ENCODE results near the gene CAMTA1. TPM values are rescaled to one million over a fixed set of nuclear protein-coding genes. Genes with fewer than 3 reads are reported as not detected.

Gene CAMTA1
- total RNA-seq, 1 experiment from 2014 or later: 50.3 TPM

GRCh38 chr1:7566417-7567375 lies 781.4 kb downstream of the CAMTA1 start:
- TF ChIP-seq CTCF (IDR thresholded peaks at IDR 0.05; ENCODE audit: unreplicated experiment): no peak
- Mint-ChIP-seq H3K4me3 (ENCODE audit: low read depth, unreplicated experiment) (no peak overlapping the region), H3K4me1 (ENCODE audit: low read depth, unreplicated experiment) (no peaks in the 10 kb centered on the region), H3K27ac (ENCODE audit: unreplicated experiment) (no peak overlapping the region), H3K36me3 (ENCODE audit: insufficient read depth, unreplicated experiment) (no peaks in the 10 kb centered on the region), H3K27me3 (ENCODE audit: unreplicated experiment) (peaks cover 8% of the 10 kb centered on the region), H3K9me3 (ENCODE audit: low read depth, unreplicated experiment) (no peaks in the 10 kb centered on the region)
- no peak for DNase-seq
- no TSS peak for BruUV-seq (replicated peaks)
- CTCF ChIA-PET: no interaction called here
- intact Hi-C loops (cut with micrococcal nuclease; ENCODE audit: unreplicated experiment): no loop called here

GRCh38 chr1:7567376-7567775 lies 782.1 kb downstream of the CAMTA1 start:
- CTCF ChIA-PET: no interaction called here
- no peak overlapping the region for H3K27ac Mint-ChIP-seq (ENCODE audit: unreplicated experiment)
- H3K27me3 Mint-ChIP-seq (ENCODE audit: unreplicated experiment): peaks cover 8% of the 10 kb centered on the region
- H3K4me1 Mint-ChIP-seq (ENCODE audit: low read depth, unreplicated experiment): no peaks in the 10 kb centered on the region
- no peak for TF ChIP-seq CTCF (IDR thresholded peaks at IDR 0.05; ENCODE audit: unreplicated experiment)
- DNase-seq: no peak
- no TSS peak for BruUV-seq (replicated peaks)
- H3K4me3 Mint-ChIP-seq (ENCODE audit: low read depth, unreplicated experiment): no peak overlapping the region
- no peaks in the 10 kb centered on the region for H3K9me3 Mint-ChIP-seq (ENCODE audit: low read depth, unreplicated experiment)
- H3K36me3 Mint-ChIP-seq (ENCODE audit: insufficient read depth, unreplicated experiment): no peaks in the 10 kb centered on the region
- intact Hi-C loops (cut with micrococcal nuclease; ENCODE audit: unreplicated experiment): no loop called here

- no peak overlapping the region for H3K4me3 Mint-ChIP-seq (ENCODE audit: low read depth, unreplicated experiment)
- H3K4me1 Mint-ChIP-seq (ENCODE audit: low read depth, unreplicated experiment): no peaks in the 10 kb centered on the region
- no peak overlapping the region for H3K27ac Mint-ChIP-seq (ENCODE audit: unreplicated experiment)
- DNase-seq: no peak
- intact Hi-C loops (cut with micrococcal nuclease; ENCODE audit: unreplicated experiment): no loop called here
- no peaks in the 10 kb centered on the region for H3K36me3 Mint-ChIP-seq (ENCODE audit: insufficient read depth, unreplicated experiment)
- no peak for TF ChIP-seq CTCF (IDR thresholded peaks at IDR 0.05; ENCODE audit: unreplicated experiment)
- no TSS peak for BruUV-seq (replicated peaks)
- no peaks in the 10 kb centered on the region for H3K9me3 Mint-ChIP-seq (ENCODE audit: low read depth, unreplicated experiment)
- peaks cover 8% of the 10 kb centered on the region for H3K27me3 Mint-ChIP-seq (ENCODE audit: unreplicated experiment)
- CTCF ChIA-PET: no interaction called here
These were observed 782.8 kb downstream of the CAMTA1 start for GRCh38 chr1:7568053-7568452.

- BruUV-seq (replicated peaks): no TSS peak
- no peaks in the 10 kb centered on the region for H3K9me3 Mint-ChIP-seq (ENCODE audit: low read depth, unreplicated experiment)
- DNase-seq: no peak
- no peak for TF ChIP-seq CTCF (IDR thresholded peaks at IDR 0.05; ENCODE audit: unreplicated experiment)
- no peaks in the 10 kb centered on the region for H3K4me1 Mint-ChIP-seq (ENCODE audit: low read depth, unreplicated experiment)
- peaks cover 8% of the 10 kb centered on the region for H3K27me3 Mint-ChIP-seq (ENCODE audit: unreplicated experiment)
- CTCF ChIA-PET: no interaction called here
- no peak overlapping the region for H3K4me3 Mint-ChIP-seq (ENCODE audit: low read depth, unreplicated experiment)
- H3K36me3 Mint-ChIP-seq (ENCODE audit: insufficient read depth, unreplicated experiment): no peaks in the 10 kb centered on the region
- H3K27ac Mint-ChIP-seq (ENCODE audit: unreplicated experiment): no peak overlapping the region
- intact Hi-C loops (cut with micrococcal nuclease; ENCODE audit: unreplicated experiment): no loop called here
These were observed 783.8 kb downstream of the CAMTA1 start for GRCh38 chr1:7568901-7569524.
